GM21723 (cell line): Measurements from ENCODE around the gene PATL2.
"Not testable (repeated sequence)": the region's sequence is repeated elsewhere in the genome, so short reads cannot be mapped to it uniquely, and the experiment has no call there.

Experiments used
- ATAC-seq: cut with Tn5 transposase; IDR thresholded peaks from one replicate; pipeline ENCODE4 v1.9.1; 2021; ENCODE audit warnings: mild to moderate bottlenecking, moderate library complexity; ENCODE audit not compliant: unreplicated experiment

The PATL2 gene

DNA sequence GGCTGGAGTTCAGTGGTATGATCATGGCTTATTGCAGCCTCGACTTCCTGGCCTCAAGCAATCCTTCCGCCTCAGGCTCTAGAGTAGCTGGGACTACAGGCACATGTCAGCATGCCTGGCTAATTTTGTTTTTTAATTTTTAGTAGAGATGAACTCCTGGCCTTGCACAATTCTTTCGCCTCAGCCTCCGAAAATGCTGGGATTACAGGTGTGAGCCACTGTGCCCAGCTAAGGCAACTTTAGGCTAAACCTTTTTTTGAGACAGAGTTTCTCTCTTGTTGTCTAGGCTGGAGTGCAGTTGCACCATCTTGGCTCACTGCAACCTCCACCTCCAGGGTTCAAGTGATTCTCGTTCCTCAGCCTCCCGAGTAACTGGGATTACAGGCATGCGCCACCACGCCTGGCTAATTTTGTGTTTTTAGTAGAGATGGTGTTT lies 8.9 kb upstream of the PATL2 start:
- ATAC-seq = not testable (repeated sequence)

DNA sequence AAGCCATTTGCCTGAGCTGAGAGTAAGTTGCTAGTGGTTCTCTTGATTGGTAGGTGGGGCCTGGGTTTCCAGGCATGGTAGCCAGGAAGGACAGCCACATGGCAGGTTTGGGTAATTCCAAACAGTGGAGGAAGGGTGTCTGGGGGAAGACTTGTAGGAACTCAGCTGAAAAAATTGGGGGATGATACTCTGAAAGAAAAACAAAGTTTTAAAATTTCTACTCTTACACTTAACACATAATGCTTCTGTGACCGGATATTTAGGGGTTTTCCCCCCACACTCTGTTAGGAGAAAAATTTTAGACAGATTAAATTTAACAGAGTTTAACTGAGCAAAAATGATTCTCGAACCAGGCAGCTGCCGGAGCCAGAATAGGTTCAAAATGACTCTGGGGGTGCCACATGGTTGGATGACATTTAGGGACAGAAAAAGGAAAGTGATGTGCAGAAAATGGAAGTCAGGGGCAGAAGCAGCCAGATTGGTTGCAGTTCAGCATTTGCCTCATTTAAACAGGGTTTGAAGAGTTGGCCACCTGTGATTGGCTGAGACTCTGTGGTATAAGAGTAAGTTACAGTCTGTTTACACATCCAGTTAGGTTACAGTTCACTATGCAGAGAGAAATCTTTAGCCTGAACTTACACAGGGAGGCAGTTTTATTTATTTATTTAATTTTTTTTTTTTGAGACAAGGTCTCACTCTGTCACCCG lies 8.3 kb upstream of the PATL2 start:
- peak; percentile 53 for ATAC-seq

DNA sequence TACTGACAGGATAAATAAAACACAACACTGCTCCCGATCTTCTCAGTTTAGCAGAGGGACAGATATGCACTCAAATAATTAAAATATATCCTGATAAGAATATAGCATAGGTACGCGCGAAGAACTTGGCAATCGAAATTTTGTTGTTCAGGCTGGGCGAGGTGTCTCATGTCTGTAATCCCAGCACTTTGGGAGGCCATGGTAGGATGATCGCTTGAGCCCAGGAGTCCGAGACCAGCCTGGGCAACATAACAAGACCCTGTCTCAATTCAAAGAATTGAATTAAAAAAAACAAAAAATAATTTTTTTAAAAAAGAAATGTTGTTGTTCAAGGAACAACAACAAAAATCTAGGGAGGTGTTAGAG lies 7.8 kb upstream of the PATL2 start:
- ATAC-seq = no peak

DNA sequence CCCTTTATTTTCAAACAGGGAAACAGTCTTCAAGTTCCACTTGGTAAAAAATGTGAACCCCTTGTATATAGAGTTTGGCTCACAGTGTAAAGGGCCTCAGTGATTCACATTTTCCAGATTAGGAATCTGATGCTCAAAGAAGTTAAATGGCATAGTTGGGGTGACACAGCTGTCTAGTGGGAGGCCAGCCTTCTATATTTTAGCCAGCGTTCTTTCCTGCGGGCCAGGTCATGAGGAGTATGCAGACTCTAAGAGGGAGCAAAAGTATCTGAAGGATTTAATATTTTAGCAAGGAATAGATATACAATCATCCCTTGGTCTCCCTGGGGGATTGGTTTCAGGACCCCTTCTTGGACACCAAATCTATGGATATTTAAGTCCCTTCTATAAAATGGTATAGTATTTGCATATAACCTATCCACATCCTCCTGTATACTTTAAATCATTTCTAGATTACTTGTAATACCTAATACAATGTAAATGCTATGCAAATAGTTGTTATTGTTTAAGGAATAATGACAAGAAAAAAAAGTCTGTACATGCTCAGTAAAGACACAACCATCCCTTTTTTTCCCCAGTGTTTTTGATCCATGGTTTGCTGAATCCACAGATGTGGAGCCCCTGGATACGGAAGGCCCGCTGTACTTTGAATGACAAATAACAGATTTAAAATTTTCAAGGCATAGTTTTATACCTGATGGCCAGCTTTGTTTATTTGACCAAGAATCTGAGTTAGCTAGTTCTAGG lies 7.2 kb upstream of the PATL2 start:
- no peak for ATAC-seq

DNA sequence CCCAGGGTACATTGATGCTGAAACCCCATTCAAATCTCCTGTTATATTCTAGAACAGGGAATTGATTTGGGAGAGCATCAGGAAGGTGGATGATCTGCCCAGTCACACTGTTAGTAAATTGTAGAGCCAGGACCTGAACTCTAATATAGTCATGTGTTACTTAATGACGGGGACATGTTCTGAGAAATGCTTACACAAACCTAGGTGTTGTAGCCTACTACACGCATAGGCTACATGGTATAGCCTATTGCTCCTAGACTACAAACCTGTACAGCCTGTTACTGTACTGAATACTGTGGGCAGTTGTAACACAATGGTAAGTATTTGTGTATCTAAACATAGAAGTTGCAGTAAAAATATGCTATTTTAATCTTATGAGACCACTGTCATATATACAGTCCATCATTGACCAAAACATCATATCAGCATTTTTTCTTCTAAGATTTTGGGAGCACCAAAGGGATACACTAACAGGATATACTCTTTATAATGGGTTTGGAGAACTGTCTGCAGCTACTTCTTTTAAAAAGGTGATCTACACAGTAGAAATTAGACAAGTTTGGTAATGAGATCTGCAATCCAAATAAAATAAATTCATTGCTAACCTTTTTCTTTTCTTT lies 6.0 kb upstream of the PATL2 start:
- ATAC-seq = no peak

DNA sequence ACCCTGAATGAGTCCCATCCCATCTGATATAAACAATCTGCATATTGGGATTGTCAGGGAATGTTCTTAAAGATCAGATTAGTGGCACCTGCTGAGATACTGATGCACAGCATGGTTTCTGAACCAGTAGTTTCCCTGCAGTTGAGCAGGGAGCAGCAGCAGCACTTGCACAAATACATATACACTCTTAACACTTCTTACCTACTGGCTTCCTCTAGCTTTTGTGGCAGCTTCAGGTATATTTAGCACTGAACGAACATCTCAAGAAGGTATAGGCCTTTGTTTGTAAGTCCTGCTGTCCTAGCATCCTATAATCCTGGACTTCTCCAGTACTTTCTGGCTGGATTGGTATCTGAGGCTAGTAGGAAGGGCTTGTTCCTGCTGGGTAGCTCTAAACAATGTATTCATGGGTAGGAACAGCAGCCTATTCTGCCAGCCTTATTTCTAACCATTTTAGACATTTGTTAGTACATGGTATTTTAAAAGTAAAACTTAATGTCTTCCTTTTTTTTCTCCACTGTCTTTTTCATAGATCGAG lies 4.7 kb upstream of the PATL2 start:
- ATAC-seq = no peak

DNA sequence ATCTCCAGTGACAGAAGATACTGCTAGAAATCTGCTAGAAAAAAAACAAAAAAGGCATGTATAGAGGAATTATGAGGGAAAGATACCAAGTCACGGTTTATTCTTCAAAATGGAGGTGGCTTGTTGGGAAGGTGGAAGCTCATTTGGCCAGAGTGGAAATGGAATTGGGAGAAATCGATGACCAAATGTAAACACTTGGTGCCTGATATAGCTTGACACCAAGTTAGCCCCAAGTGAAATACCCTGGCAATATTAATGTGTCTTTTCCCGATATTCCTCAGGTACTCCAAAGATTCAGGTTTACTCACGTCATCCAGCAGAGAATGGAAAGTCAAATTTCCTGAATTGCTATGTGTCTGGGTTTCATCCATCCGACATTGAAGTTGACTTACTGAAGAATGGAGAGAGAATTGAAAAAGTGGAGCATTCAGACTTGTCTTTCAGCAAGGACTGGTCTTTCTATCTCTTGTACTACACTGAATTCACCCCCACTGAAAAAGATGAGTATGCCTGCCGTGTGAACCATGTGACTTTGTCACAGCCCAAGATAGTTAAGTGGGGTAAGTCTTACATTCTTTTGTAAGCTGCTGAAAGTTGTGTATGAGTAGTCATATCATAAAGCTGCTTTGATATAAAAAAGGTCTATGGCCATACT lies 4.1 kb upstream of the PATL2 start:
- no peak for ATAC-seq

DNA sequence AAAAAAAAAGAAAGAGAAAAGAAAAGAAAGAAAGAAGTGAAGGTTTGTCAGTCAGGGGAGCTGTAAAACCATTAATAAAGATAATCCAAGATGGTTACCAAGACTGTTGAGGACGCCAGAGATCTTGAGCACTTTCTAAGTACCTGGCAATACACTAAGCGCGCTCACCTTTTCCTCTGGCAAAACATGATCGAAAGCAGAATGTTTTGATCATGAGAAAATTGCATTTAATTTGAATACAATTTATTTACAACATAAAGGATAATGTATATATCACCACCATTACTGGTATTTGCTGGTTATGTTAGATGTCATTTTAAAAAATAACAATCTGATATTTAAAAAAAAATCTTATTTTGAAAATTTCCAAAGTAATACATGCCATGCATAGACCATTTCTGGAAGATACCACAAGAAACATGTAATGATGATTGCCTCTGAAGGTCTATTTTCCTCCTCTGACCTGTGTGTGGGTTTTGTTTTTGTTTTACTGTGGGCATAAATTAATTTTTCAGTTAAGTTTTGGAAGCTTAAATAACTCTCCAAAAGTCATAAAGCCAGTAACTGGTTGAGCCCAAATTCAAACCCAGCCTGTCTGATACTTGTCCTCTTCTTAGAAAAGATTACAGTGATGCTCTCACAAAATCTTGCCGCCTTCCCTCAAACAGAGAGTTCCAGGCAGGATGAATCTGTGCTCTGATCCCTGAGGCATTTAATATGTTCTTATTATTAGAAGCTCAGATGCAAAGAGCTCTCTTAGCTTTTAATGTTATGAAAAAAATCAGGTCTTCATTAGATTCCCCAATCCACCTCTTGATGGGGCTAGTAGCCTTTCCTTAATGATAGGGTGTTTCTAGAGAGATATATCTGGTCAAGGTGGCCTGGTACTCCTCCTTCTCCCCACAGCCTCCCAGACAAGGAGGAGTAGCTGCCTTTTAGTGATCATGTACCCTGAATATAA lies 2.2 kb upstream of the PATL2 start:
- ATAC-seq = no peak

DNA sequence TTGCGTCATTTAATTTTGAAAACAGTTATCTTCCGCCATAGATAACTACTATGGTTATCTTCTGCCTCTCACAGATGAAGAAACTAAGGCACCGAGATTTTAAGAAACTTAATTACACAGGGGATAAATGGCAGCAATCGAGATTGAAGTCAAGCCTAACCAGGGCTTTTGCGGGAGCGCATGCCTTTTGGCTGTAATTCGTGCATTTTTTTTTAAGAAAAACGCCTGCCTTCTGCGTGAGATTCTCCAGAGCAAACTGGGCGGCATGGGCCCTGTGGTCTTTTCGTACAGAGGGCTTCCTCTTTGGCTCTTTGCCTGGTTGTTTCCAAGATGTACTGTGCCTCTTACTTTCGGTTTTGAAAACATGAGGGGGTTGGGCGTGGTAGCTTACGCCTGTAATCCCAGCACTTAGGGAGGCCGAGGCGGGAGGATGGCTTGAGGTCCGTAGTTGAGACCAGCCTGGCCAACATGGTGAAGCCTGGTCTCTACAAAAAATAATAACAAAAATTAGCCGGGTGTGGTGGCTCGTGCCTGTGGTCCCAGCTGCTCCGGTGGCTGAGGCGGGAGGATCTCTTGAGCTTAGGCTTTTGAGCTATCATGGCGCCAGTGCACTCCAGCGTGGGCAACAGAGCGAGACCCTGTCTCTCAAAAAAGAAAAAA lies 1.4 kb upstream of the PATL2 start:
- ATAC-seq = no peak

DNA sequence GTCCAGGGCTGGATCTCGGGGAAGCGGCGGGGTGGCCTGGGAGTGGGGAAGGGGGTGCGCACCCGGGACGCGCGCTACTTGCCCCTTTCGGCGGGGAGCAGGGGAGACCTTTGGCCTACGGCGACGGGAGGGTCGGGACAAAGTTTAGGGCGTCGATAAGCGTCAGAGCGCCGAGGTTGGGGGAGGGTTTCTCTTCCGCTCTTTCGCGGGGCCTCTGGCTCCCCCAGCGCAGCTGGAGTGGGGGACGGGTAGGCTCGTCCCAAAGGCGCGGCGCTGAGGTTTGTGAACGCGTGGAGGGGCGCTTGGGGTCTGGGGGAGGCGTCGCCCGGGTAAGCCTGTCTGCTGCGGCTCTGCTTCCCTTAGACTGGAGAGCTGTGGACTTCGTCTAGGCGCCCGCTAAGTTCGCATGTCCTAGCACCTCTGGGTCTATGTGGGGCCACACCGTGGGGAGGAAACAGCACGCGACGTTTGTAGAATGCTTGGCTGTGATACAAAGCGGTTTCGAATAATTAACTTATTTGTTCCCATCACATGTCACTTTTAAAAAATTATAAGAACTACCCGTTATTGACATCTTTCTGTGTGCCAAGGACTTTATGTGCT lies 721 bp upstream of the PATL2 start:
- ATAC-seq = peak; percentile 20

DNA sequence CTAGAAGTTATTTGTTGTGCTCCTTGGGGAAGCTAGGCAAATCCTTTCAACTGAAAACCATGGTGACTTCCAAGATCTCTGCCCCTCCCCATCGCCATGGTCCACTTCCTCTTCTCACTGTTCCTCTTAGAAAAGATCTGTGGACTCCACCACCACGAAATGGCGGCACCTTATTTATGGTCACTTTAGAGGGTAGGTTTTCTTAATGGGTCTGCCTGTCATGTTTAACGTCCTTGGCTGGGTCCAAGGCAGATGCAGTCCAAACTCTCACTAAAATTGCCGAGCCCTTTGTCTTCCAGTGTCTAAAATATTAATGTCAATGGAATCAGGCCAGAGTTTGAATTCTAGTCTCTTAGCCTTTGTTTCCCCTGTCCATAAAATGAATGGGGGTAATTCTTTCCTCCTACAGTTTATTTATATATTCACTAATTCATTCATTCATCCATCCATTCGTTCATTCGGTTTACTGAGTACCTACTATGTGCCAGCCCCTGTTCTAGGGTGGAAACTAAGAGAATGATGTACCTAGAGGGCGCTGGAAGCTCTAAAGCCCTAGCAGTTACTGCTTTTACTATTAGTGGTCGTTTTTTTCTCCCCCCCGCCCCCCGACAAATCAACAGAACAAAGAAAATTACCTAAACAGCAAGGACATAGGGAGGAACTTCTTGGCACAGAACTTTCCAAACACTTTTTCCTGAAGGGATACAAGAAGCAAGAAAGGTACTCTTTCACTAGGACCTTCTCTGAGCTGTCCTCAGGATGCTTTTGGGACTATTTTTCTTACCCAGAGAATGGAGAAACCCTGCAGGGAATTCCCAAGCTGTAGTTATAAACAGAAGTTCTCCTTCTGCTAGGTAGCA lies 657 bp downstream of the PATL2 start:
- peak; percentile 34 for ATAC-seq

DNA sequence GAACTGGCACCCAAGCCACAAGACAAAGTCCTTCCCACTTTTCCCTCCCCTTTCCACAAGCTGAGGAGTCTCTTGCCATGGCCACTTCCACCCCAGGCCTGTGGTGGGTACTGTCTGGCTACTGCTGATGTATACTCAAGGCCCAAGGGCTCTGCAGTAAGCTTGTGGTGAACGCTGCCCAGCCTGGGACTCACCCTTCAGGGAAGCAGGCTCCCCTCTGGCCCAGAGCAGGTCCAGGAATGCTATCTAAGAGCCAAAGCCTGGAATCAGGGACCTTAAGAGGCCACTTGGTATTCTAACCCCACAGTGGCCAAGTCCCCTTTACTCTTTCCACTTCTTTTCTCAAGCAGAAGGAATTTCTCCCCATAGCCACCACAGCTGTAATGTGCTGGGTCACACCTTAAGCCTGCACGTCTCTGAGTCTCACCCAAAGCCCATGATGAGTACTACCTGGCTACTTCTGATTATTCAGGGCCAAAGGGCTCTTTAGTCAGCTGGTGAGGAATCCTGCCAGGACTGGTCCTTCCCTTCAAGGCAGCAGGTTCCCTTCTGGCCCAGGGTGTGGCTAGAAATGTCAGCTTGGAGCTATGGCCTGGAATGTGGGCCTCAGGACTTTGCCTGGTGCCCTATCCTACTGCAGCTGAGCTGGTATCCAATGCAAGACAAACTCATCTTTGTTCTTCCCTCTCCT lies 4.0 kb downstream of the PATL2 start:
- no peak for ATAC-seq

DNA sequence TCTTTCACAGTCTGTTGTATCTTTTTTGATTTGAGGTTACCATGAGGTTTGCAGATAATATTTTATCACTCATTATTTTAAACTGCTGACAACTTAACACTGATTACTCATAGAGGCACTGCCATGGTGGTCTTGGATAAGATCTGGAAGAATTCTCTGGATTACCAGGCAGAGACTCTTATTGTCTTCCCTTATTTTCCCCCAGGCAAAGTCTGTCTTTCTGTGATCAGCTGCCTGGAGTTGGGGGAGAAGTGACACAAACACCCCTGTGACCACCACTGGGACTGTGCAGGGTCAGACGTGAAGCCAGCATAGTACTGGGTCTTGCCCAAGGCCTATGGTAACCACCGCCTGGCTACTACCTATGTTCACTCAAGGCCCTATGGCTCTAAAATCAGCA lies 4.7 kb downstream of the PATL2 start:
- no peak for ATAC-seq

DNA sequence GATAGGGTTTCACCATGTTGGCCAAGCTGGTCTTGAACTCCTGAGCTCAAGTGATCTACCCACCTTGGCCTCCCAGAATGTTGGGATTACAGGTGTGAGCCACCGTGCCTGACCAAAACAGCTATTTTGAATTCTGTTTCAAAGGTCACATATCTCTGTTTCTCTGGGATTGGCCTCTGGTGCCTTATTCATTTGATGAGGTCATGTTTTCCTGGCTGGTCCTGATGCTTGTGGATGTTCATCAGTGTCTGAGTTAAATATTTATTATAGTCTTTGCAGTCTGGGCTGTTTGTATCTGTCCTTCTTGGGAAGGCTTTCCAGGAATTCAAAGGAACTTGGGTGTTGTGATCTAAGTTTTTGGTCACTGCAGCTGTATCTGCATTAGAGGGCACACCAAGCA lies 5.1 kb downstream of the PATL2 start:
- ATAC-seq = no peak

DNA sequence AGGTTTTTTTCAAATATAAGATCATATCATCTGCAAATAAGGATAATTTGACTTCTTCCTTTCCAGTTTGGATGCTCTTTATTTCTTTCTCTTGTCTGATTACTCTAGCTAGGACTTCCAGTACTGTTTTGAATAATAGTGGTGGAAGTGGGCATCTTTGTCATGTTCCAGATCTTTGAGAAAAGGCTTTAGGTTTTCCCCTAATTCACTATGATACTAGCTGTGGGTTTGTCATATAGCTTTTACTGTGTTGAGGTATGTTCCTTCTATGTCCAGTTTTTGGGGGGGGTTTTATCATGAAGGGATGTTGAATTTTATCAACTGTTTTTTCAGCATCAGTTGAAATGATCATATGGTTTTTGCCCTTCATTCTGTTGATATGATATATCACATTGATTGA lies 10.4 kb downstream of the PATL2 start:
- not testable (repeated sequence) for ATAC-seq

DNA sequence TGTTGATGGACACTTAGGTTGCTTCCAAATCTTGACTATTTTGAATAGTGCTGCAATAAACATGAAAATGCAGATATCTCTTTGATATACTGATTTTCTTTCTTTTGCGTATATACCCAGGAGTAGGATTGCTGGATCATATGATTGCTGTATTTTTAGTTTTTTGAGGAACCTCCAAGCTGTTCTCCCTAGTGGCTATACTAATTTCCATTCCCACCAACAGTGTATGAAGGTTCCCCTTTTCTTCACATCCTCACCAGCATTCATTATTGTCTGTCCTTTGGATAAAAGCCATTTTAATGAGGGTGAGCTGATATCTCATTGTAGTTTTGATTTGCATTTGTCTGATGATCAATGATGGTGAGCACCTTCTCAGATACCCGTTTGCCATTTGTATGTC lies 12.5 kb downstream of the PATL2 start:
- no peak for ATAC-seq

DNA sequence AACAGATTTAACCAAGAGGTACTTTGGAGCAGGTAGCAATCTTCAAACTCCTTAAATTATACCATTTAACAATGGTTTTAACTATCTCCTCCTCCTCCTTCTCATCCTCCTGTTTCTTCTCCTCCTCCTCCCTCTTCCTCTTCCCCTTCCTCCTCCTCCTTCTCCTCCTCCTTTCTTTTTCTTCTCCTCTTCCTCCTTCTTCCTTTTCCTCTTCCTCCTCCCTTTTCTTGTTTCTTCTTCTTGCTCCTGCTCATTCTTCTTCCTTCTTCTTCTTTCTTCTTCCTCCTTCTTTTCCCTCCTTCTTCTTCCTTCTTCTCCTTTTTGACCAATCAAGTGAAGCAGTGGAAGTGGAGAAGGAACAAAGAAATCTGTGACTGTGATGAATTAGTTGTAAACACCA lies 14.1 kb downstream of the PATL2 start:
- no peak for ATAC-seq

DNA sequence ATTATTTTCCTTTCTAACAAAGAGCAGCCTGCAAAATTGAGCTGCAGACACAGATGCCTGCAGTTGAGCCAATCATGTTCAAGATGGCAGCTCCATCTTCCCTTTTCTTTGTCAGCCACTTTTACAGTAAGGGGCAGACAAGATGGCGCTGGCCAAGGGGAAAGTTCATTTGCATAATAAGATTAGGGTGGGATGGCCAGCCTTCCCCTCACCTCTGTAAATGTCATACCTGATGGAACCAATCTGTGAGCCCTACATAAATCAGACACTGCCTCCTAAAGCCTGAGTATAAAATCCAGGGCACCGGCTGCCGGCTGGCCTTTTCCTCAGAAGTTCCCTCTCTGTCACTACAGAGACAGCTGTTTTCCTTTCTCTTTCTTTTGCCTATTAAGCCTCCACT lies 15.8 kb downstream of the PATL2 start:
- no peak for ATAC-seq
